SIG-M5 treated with dmso at 0.1 percent for 504 hours (cell line): ENCODE data around the gene BNC2.
"Not testable (repeated sequence)": the region's sequence is repeated elsewhere in the genome, so short reads cannot be mapped to it uniquely, and the experiment has no call there.

ENCODE experiments used
- DNase-seq: peaks from one replicate; lab custom pipeline; 2025; ENCODE audit not compliant: unreplicated experiment; lab: John Stamatoyannopoulos, UW

BNC2 gene

GRCh38 chr9:16551692-16552091 lies 318.8 kb downstream of the BNC2 start:
- DNase-seq: no peak

GRCh38 chr9:16545639-16546038 lies 324.8 kb downstream of the BNC2 start:
- no peak for DNase-seq

- no peak for DNase-seq
Observed at GRCh38 chr9:16544842-16545241, 325.6 kb downstream of the BNC2 start.

- no peak for DNase-seq
Observed at GRCh38 chr9:16543686-16544085, 326.8 kb downstream of the BNC2 start.

- DNase-seq: no peak
Observed at GRCh38 chr9:16543225-16543624, 327.2 kb downstream of the BNC2 start.

GRCh38 chr9:16542290-16542689 lies 328.2 kb downstream of the BNC2 start:
- DNase-seq: no peak

- no peak for DNase-seq
Observed at GRCh38 chr9:16540743-16541613, 329.5 kb downstream of the BNC2 start.

GRCh38 chr9:16539626-16540025 lies 330.8 kb downstream of the BNC2 start:
- DNase-seq: not testable (repeated sequence)

- no peak for DNase-seq
Observed at GRCh38 chr9:16535555-16535954, 334.9 kb downstream of the BNC2 start.

GRCh38 chr9:16532681-16533450 lies 337.6 kb downstream of the BNC2 start:
- no peak for DNase-seq

GRCh38 chr9:16532272-16532671 lies 338.2 kb downstream of the BNC2 start:
- no peak for DNase-seq

- no peak for DNase-seq
Observed at GRCh38 chr9:16530669-16531642, 339.5 kb downstream of the BNC2 start.

GRCh38 chr9:16527573-16527972 lies 342.9 kb downstream of the BNC2 start:
- no peak for DNase-seq

- DNase-seq: no peak
Observed at GRCh38 chr9:16526380-16526779, 344.1 kb downstream of the BNC2 start.

GRCh38 chr9:16524823-16525222 lies 345.6 kb downstream of the BNC2 start:
- no peak for DNase-seq

GRCh38 chr9:16524078-16524477 lies 346.4 kb downstream of the BNC2 start:
- no peak for DNase-seq

- no peak for DNase-seq
Observed at GRCh38 chr9:16521868-16522411, 348.5 kb downstream of the BNC2 start.

- no peak for DNase-seq
Observed at GRCh38 chr9:16519001-16519400, 351.5 kb downstream of the BNC2 start.

GRCh38 chr9:16516891-16517290 lies 353.6 kb downstream of the BNC2 start:
- no peak for DNase-seq

GRCh38 chr9:16515879-16516301 lies 354.6 kb downstream of the BNC2 start:
- DNase-seq: no peak

- no peak for DNase-seq
Observed at GRCh38 chr9:16515207-16515606, 355.3 kb downstream of the BNC2 start.
